ENCODE results near the gene PFN3. TPM values are rescaled to one million over a fixed set of nuclear protein-coding genes. Genes with fewer than 3 reads are reported as not detected.

The PFN3 gene
- polyA plus RNA-seq, 1 experiment: not detected

DNA sequence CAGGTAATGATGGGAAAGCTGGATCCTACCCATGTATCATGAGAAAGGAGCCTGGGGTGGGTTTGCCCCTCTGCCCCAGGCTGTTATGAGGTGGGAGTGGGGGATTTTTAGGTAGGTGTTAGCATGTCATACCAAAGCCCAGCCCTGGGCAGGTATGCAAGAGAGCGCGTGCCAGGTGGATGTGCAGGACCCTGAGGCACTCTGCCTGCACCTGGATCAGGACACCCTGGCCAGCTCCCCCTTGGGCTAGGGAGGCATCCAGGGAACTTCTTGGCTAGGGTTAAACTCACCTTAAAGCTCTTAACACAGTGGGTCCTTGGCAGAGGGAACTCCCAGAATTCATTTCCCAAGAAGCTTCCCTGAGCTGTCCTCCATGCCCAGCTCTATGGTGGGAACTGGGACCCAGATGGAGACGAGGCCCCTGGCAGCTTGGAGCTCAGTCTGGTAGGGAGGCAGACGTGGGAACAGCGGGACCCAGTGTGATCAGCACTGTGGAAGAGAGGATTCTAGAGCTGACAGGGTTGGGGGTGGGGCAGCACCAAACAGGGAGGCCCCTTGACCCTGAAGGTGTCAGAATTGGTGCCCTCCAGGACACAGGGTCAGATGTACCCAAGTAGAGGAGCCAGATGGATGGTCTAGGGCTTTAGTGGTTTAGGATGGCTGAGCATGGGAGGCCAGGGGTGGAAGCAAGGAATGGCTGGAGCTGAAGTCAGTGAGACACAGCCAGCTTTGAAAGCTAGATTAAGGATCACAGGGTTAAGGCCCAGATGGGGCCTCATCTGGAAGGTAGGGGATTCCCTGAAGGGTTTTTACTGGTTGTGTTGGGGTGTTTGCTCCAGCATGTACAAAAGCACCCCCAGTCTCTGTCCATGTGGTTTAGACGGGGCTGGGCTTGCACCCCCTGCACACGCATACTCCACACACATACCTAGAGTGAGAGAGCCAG lies 43.9 kb upstream of the PFN3 start:
- POLR2A ChIA-PET: interaction anchor here (0.8 to 1.3 kb wide), 5 partner anchors 8 to 21 kb away, joined by 3 to 12 read pairs (median 4); partner anchors contain the start of gene GRK6
- CTCF ChIA-PET: interaction anchor here (0.6 to 15.6 kb wide), 8 partner anchors 13 to 78 kb away, joined by 3 to 205 read pairs (median 4); no protein-coding TSS in a partner anchor

DNA sequence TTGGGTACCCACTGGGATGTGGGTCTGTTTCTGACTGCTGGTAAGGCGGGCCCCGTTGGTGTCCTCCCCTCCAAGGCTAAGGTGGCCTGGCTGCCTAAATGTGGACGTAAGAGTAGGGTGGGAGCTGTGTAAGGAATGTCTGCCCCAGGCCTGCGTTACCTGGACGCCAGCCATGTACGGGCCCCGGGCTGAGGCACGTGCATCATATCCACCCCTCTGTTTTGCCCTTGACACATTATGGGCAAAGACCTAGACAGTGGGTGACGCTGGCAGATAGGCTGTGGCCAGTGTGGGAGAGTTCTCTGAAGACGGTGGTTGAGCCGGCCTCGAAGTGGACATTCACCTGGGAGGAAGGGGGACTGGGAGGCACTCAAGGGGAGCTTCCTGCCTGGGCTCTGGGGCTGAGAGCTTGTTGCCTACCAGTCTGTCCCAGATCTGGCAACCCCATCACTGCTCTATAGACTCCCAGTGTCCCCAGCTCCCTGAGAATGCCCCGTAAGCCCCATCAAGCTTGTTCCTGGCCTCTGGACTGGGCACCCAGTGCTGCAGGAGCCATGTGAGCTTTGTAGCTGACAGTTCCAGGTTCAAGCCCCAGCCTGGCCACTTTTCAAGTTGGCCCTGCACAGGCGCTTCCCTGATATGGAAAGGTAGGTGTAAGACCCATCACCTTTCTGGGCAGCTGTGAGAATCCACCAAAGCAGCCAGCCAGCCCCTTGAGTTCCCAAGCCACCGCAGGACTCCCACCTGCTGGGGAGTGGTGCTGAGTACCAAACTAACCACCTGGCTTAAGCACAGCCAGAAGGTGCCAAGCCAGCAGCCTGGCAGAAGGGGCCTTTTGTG lies 42.9 kb upstream of the PFN3 start:
- Histone ChIP-seq H3K9me3 (ENCODE audit: control insufficient read depth, insufficient read depth, low read length) (no peaks in the 10 kb centered on the region), H3K27ac (ENCODE audit: low read depth, low read length) (no peak overlapping the region), H3K27me3 (ENCODE audit: control insufficient read depth, insufficient read depth, low read length) (no peaks in the 10 kb centered on the region), H3K4me3 (ENCODE audit: low read depth, low read length) (no peak overlapping the region)
- no peak for DNase-seq (ENCODE audit: low read depth, low spot score)
- CTCF ChIA-PET: interaction anchor here (15.6 kb wide), 1 partner anchor 54 kb away, joined by 205 read pairs; no protein-coding TSS in a partner anchor
- POLR2A ChIA-PET: interaction anchor here (0.6 to 1.3 kb wide), 4 partner anchors 9 to 28 kb away, joined by 3 to 12 read pairs (median 5); partner anchors contain the start of gene GRK6
- TF ChIP-seq, protein P1, sequence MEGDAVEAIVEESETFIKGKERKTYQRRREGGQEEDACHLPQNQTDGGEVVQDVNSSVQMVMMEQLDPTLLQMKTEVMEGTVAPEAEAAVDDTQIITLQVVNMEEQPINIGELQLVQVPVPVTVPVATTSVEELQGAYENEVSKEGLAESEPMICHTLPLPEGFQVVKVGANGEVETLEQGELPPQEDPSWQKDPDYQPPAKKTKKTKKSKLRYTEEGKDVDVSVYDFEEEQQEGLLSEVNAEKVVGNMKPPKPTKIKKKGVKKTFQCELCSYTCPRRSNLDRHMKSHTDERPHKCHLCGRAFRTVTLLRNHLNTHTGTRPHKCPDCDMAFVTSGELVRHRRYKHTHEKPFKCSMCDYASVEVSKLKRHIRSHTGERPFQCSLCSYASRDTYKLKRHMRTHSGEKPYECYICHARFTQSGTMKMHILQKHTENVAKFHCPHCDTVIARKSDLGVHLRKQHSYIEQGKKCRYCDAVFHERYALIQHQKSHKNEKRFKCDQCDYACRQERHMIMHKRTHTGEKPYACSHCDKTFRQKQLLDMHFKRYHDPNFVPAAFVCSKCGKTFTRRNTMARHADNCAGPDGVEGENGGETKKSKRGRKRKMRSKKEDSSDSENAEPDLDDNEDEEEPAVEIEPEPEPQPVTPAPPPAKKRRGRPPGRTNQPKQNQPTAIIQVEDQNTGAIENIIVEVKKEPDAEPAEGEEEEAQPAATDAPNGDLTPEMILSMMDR (IDR thresholded peaks at IDR 0.05; ENCODE audit: low read depth, low read length): no peak

More for the DNA sequence above, 43.9 kb upstream of the PFN3 start:
- no peak overlapping the region for H3K27ac ChIP-seq (ENCODE audit: low read depth, low read length)
- H3K27me3 ChIP-seq (ENCODE audit: control insufficient read depth, insufficient read depth, low read length): no peaks in the 10 kb centered on the region
- DNase-seq (ENCODE audit: low read depth, low spot score): no peak
- no peak overlapping the region for H3K4me3 ChIP-seq (ENCODE audit: low read depth, low read length)
- H3K9me3 ChIP-seq (ENCODE audit: control insufficient read depth, insufficient read depth, low read length): no peaks in the 10 kb centered on the region
- TF ChIP-seq, protein P1 (IDR thresholded peaks at IDR 0.05; ENCODE audit: low read depth, low read length): no peak

DNA sequence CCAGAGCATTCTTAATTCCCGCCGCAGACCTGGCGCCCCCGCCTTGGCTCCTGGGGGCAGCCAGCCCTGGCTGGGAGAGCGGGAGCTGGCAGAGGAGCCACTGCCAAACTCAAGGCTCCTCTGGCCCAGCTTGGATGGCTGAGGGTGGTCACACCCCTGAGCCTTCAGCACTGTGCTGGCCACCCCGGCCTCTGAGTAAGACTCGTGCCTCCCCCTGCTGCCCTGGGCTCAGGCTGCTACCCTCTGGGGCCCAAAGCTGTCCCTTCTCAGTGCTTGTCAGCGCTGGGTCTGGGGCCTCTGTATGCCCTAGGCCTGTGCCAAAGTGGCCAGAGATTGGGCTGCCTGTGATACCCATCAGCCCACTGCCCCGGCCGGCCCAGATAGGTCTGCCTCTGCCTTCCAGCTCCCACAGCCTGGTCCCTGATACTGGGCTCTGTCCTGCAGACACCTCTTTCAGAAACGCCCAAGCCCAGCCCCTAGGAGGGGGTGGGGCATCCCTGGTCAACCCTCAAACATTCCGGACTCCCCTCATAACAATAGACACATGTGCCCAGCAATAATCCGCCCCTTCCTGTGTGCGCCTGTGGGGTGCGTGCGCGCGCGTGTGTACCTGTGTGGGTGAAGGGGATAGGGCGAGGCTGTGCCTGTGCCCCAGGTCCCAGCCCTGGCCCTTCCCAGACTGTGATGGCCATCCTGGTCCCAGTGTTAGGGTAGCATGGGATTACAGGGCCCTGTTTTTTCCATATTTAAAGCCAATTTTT lies 41.8 kb upstream of the PFN3 start:
- H3K9me3 ChIP-seq (ENCODE audit: control insufficient read depth, insufficient read depth, low read length): no peaks in the 10 kb centered on the region
- POLR2A ChIA-PET: interaction anchor here (0.6 kb wide), 1 partner anchor 27 kb away, joined by 6 read pairs; no protein-coding TSS in a partner anchor
- no peaks in the 10 kb centered on the region for H3K27me3 ChIP-seq (ENCODE audit: control insufficient read depth, insufficient read depth, low read length)
- H3K27ac ChIP-seq (ENCODE audit: low read depth, low read length): no peak overlapping the region
- no peak overlapping the region for H3K4me3 ChIP-seq (ENCODE audit: low read depth, low read length)
- CTCF ChIA-PET: interaction anchor here (0.9 to 15.6 kb wide), 2 partner anchors 38 to 53 kb away, joined by 4 to 205 read pairs; no protein-coding TSS in a partner anchor
- DNase-seq (ENCODE audit: low read depth, low spot score): no peak
- TF ChIP-seq, protein P1 (IDR thresholded peaks at IDR 0.05; ENCODE audit: low read depth, low read length): no peak

DNA sequence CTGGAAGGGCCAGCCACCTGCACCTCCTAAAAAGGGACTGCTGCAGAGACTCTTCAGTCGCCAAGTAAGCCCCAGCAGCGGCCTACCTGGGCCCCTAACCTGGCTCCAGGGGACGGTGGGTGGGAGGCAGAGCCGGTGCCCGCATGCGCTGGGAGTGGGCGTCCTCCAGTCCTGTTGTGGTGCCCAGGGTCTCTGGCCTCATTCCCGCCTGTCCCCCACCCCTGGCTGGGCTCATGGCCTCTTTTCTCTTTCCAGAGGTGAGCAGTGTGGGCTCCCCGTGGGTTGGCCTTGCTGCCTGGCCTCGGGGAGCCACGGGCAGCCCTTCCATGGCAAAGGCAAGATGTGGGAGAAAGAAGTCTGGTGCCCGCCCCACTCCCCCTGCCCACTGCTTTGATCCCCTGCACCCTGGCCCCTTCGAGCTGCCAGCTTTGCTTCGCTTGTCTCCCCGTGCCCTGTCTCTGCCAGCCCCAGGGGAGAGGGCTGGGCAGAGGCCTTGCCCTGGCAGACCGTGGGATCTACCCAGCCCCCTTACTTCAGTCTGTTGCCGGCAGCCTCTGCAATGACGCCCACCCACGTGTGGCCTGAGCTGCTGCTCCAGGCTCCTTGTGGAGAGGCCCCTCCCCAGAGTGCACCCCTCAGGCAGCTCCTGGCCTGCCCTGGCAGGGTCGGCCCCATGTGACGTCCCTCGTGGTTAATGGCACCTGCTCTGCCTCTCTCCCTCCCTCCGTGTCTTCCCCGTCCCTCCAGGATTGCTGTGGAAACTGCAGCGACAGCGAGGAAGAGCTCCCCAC lies 40.7 kb upstream of the PFN3 start:
- ChIA-PET POLR2A (interaction anchor here (0.6 kb wide), 1 partner anchor 14 kb away, joined by 3 read pairs; no protein-coding TSS in a partner anchor), CTCF (interaction anchor here (0.6 to 1.1 kb wide), 3 partner anchors 24 to 50 kb away, joined by 3 to 4 read pairs (median 3); no protein-coding TSS in a partner anchor)
- TF ChIP-seq, protein P1 (IDR thresholded peaks at IDR 0.05; ENCODE audit: low read depth, low read length): no peak
- DNase-seq (ENCODE audit: low read depth, low spot score): no peak
- no peak overlapping the region for H3K4me3 ChIP-seq (ENCODE audit: low read depth, low read length)
- no peaks in the 10 kb centered on the region for H3K9me3 ChIP-seq (ENCODE audit: control insufficient read depth, insufficient read depth, low read length)
- no peaks in the 10 kb centered on the region for H3K27me3 ChIP-seq (ENCODE audit: control insufficient read depth, insufficient read depth, low read length)
- no peak overlapping the region for H3K27ac ChIP-seq (ENCODE audit: low read depth, low read length)

Measured in AG04450 (cell line).